ENCODE data around the gene NSG1.

NSG1 gene

DNA sequence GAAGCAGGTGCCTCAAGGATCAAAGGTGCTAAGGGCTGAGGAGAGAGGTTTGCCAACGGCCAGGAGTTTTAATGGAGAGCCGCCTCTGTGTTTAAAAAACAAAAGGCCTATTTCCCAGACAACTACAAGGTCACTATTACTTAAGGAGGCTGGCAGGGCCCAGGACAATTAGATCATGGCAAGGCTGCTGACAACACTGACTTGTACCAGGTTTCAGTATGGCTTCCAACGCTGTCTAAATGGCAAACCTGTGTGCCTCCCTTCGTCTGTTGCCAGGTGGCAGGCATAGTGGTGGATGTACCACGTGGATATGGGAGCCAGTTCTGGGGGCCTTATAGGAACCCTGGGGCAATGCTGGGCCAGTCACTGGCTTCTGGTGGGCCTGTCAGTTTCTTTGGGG lies 41.0 kb downstream of the NSG1 start:
- Histone ChIP-seq H3K27me3 (ENCODE audit: insufficient read depth, poor library complexity, severe bottlenecking) (no peaks in the 10 kb centered on the region), H3K27ac (replicated peaks) (no peak overlapping the region), H3K4me3 (replicated peaks; ENCODE audit: insufficient read depth, low read length) (no peak overlapping the region)
- DNase-seq (ENCODE audit: low read depth in 1 of 2, low spot score in 1 of 2) = no peak
- TF ChIP-seq POLR2AphosphoS5 (IDR thresholded peaks at IDR 0.05; ENCODE audit: low read depth) = no peak
- TF ChIP-seq, protein P1, sequence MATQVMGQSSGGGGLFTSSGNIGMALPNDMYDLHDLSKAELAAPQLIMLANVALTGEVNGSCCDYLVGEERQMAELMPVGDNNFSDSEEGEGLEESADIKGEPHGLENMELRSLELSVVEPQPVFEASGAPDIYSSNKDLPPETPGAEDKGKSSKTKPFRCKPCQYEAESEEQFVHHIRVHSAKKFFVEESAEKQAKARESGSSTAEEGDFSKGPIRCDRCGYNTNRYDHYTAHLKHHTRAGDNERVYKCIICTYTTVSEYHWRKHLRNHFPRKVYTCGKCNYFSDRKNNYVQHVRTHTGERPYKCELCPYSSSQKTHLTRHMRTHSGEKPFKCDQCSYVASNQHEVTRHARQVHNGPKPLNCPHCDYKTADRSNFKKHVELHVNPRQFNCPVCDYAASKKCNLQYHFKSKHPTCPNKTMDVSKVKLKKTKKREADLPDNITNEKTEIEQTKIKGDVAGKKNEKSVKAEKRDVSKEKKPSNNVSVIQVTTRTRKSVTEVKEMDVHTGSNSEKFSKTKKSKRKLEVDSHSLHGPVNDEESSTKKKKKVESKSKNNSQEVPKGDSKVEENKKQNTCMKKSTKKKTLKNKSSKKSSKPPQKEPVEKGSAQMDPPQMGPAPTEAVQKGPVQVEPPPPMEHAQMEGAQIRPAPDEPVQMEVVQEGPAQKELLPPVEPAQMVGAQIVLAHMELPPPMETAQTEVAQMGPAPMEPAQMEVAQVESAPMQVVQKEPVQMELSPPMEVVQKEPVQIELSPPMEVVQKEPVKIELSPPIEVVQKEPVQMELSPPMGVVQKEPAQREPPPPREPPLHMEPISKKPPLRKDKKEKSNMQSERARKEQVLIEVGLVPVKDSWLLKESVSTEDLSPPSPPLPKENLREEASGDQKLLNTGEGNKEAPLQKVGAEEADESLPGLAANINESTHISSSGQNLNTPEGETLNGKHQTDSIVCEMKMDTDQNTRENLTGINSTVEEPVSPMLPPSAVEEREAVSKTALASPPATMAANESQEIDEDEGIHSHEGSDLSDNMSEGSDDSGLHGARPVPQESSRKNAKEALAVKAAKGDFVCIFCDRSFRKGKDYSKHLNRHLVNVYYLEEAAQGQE (IDR thresholded peaks at IDR 0.05; ENCODE audit: insufficient replicate concordance, low read depth) = no peak

DNA sequence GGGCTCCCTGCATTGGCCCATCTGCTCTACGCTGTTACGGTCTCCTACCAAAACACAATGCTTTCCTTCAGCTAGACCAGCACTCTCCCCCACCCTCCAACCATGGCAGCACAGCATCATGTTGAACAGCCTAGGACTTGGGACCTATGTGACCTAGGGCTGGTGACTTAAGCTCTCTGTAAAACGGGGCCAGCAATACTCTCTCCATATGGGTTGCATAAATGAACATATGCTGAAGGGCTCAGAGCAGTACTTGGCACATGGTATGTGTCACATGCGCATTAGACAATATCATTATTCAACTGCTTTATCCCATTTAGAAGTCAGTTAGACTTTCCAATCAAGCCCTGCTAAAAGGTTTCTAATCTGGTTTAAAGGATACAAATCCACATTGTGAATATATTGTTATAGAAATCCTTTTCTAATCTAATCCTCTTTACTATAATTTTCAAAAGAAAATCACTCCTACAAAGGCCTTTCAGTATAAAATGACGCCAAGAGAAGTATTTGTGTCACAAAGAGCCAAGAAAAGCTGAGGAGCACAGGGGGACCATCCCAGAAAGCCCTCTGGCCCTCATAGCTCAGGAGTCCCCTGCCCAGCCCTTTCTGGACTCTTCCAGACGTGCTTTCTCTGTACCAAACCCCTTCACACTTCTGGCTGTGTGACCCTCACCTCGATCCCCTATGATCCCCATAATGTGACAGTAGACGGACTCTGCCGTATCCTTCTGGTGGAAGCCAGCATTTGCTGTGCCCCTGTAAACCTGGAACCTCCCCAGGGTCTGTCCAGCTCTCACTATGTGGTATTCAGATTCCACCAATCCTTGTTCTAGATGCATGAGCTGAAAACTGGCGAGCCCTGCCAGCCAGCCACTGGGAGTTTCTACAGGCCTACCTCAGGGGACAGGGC lies 42.3 kb downstream of the NSG1 start:
- no peak for TF ChIP-seq SPI1 (IDR thresholded peaks at IDR 0.05; ENCODE audit: borderline replicate concordance, low read depth)
- Histone ChIP-seq H3K4me3 (replicated peaks; ENCODE audit: insufficient read depth, low read length) (no peak overlapping the region), H3K27ac (replicated peaks) (no peak overlapping the region), H3K27me3 (ENCODE audit: insufficient read depth, poor library complexity, severe bottlenecking) (no peaks in the 10 kb centered on the region)
- DNase-seq (ENCODE audit: low read depth in 1 of 2, low spot score in 1 of 2) = no peak

DNA sequence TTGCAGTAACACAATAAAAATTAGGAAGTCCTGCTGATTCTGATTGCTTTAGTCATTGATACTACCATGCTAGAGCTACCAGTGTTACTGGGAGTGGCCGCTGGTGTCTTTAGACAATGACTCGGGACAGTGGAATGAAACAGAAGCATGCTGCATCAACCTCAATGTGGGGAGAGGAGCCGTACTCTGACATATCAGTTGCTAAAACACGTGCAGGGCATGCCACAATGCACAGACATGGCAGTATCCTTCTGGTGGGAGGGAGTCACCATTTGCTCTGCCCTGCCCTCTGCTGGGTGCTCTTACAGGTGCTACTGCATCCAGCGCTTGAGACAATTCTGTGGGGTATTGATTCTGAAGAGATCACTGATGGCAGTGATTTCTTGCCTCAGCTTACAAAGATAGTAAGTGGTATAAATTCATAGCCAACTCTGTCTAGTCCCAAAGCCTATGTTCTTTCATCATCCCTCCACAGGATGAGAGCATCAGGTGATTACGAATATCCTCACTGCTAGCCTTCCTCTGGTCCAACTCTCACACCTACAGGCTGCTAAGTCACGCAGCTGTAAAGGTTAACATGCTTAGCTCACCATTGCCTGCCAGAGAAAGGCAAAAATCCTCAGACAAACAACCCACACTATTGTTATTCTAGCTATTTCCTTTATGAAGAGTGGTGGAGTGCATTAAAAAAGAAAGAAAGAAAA lies 43.7 kb downstream of the NSG1 start:
- DNase-seq (ENCODE audit: low read depth in 1 of 2, low spot score in 1 of 2) = peak; percentile 17 to 39

DNA sequence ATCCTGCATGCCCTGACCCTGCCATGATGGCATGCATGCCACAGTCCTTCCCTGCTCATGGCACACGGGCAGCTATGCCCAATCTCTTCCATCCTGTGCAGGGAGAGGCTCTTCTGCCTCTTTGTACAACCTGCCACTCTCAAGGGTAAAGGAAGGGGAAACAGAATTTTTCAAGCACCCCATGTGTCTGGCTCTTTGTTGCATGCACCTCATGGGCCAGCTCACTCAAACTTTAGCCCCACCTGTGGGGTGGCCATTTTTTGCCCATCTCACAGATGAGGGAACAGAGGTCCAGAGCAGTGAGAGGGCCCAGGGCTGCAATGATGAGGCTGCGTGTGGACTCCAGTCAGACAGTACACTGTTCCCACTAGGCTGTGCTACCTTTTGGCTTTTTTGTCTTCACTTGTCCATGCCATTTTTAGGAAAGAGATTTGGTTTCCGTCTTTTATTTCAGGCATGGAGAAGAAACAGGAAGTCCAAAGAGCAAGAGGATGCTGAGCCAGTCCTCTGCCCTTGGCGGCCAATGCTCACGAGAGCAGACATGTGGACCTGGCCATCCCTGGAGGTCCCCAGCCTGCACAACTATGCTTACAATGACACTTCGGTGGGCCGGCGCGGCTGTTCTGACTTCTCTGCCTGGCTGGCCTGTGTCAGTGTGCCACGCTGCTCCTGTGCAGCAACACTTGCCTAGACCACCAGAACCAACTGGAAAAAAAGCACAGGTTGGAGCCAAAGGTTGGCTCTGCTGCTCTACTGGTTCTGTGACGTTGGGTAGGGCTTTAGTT lies 45.6 kb downstream of the NSG1 start:
- H3K27ac ChIP-seq (replicated peaks) = no peak overlapping the region
- H3K27me3 ChIP-seq (ENCODE audit: insufficient read depth, poor library complexity, severe bottlenecking) = no peaks in the 10 kb centered on the region
- no peak overlapping the region for H3K4me3 ChIP-seq (replicated peaks; ENCODE audit: insufficient read depth, low read length)
- DNase-seq (ENCODE audit: low read depth in 1 of 2, low spot score in 1 of 2) = no peak
- TF ChIP-seq, protein P2, sequence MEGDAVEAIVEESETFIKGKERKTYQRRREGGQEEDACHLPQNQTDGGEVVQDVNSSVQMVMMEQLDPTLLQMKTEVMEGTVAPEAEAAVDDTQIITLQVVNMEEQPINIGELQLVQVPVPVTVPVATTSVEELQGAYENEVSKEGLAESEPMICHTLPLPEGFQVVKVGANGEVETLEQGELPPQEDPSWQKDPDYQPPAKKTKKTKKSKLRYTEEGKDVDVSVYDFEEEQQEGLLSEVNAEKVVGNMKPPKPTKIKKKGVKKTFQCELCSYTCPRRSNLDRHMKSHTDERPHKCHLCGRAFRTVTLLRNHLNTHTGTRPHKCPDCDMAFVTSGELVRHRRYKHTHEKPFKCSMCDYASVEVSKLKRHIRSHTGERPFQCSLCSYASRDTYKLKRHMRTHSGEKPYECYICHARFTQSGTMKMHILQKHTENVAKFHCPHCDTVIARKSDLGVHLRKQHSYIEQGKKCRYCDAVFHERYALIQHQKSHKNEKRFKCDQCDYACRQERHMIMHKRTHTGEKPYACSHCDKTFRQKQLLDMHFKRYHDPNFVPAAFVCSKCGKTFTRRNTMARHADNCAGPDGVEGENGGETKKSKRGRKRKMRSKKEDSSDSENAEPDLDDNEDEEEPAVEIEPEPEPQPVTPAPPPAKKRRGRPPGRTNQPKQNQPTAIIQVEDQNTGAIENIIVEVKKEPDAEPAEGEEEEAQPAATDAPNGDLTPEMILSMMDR (IDR thresholded peaks at IDR 0.05; ENCODE audit: insufficient read depth, low read length) = no peak
- TF ChIP-seq GABPA (IDR thresholded peaks at IDR 0.05; ENCODE audit: low read depth) (no peak), SPI1 (IDR thresholded peaks at IDR 0.05; ENCODE audit: borderline replicate concordance, low read depth) (no peak), POLR2AphosphoS5 (IDR thresholded peaks at IDR 0.05; ENCODE audit: low read depth) (no peak)
- TF ChIP-seq, protein P1 (IDR thresholded peaks at IDR 0.05; ENCODE audit: insufficient replicate concordance, low read depth) = no peak

More for the DNA sequence above, 43.7 kb downstream of the NSG1 start:
- no peak overlapping the region for H3K4me3 ChIP-seq (replicated peaks; ENCODE audit: insufficient read depth, low read length)
- no peak overlapping the region for H3K27ac ChIP-seq (replicated peaks)
- TF ChIP-seq, protein P2 (IDR thresholded peaks at IDR 0.05; ENCODE audit: insufficient read depth, low read length) = peak; percentile 60
- no peak for TF ChIP-seq SPI1 (IDR thresholded peaks at IDR 0.05; ENCODE audit: borderline replicate concordance, low read depth)
- TF ChIP-seq, protein P1 (IDR thresholded peaks at IDR 0.05; ENCODE audit: insufficient replicate concordance, low read depth) = no peak
- H3K27me3 ChIP-seq (ENCODE audit: insufficient read depth, poor library complexity, severe bottlenecking) = no peaks in the 10 kb centered on the region
